Type B pancreatic cell (in vitro differentiated cells): ENCODE data around the gene TRAPPC10. TPM values are rescaled to one million over a fixed set of nuclear protein-coding genes. Genes with fewer than 3 reads are reported as not detected.

Source experiments
- DNase-seq: peaks from one replicate; pipeline ENCODE4 v3.0.0; 2021; ENCODE audit warnings: mixed read lengths; ENCODE audit not compliant: unreplicated experiment; ENCODE audit errors: extremely low spot score
- H3K27ac Mint-ChIP-seq: 2 replicates; pipeline ENCODE4 v1.8.0; 2021; ENCODE audit warnings: mild to moderate bottlenecking, mixed read lengths
- H3K27me3 Mint-ChIP-seq: 2 replicates; pipeline ENCODE4 v1.8.0; 2021; ENCODE audit warnings: mixed read lengths
- H3K36me3 Mint-ChIP-seq: 2 replicates; pipeline ENCODE4 v1.8.0; 2021; ENCODE audit warnings: mixed read lengths
- H3K4me1 Mint-ChIP-seq: one replicate; pipeline ENCODE4 v1.8.0; 2021; ENCODE audit warnings: mixed read lengths; ENCODE audit not compliant: unreplicated experiment
- H3K4me3 Mint-ChIP-seq: 2 replicates; pipeline ENCODE4 v1.8.0; 2021; ENCODE audit warnings: mild to moderate bottlenecking, mixed read lengths
- H3K9me3 Mint-ChIP-seq: 2 replicates; pipeline ENCODE4 v1.8.0; 2021; ENCODE audit warnings: mixed read lengths
- CTCF ChIP-seq: fragments of 200-600 bp; sonication (generic); conservative IDR thresholded peaks from 2 replicates; pipeline ENCODE4 v1.5.0; 2021; ENCODE audit warnings: antibody characterized with exemption, mild to moderate bottlenecking
- total RNA-seq: library from RNA; stranded (reverse); gene quantifications from 2 replicates; pipeline ENCODE4 v1.2.1, GENCODE V29; 2021; ENCODE audit warnings: low replicate concordance

The TRAPPC10 gene
- total RNA-seq, 1 donor from 2014 or later, result 33.7 TPM

- Mint-ChIP-seq H3K4me3 (no peak overlapping the region), H3K36me3 (no peaks in the 10 kb centered on the region), H3K4me1 (peaks cover 17% of the 10 kb centered on the region), H3K27me3 (no peaks in the 10 kb centered on the region), H3K27ac (no peak overlapping the region), H3K9me3 (no peaks in the 10 kb centered on the region)
- no peak for DNase-seq
- TF ChIP-seq CTCF, result no peak
These were observed 28.7 kb upstream of the TRAPPC10 start for GRCh38 chr21:43983390-43983789.

GRCh38 chr21:43983860-43984420, 28.2 kb upstream of the TRAPPC10 start:
- H3K27me3 Mint-ChIP-seq, result no peaks in the 10 kb centered on the region
- no peak overlapping the region for H3K4me3 Mint-ChIP-seq
- no peaks in the 10 kb centered on the region for H3K36me3 Mint-ChIP-seq
- H3K9me3 Mint-ChIP-seq, result no peaks in the 10 kb centered on the region
- DNase-seq, result no peak
- peaks cover 17% of the 10 kb centered on the region for H3K4me1 Mint-ChIP-seq
- H3K27ac Mint-ChIP-seq, result no peak overlapping the region
- TF ChIP-seq CTCF, result no peak

- Mint-ChIP-seq H3K9me3 (no peaks in the 10 kb centered on the region), H3K4me1 (peaks cover 17% of the 10 kb centered on the region), H3K27ac (no peak overlapping the region), H3K4me3 (no peak overlapping the region), H3K27me3 (no peaks in the 10 kb centered on the region), H3K36me3 (no peaks in the 10 kb centered on the region)
- DNase-seq, result no peak
- TF ChIP-seq CTCF, result no peak
These were observed 27.0 kb upstream of the TRAPPC10 start for GRCh38 chr21:43984905-43985689.

GRCh38 chr21:43985690-43986251, 26.3 kb upstream of the TRAPPC10 start:
- peak overlapping the region; percentile 14 for H3K27ac Mint-ChIP-seq
- no peaks in the 10 kb centered on the region for H3K9me3 Mint-ChIP-seq
- no peaks in the 10 kb centered on the region for H3K36me3 Mint-ChIP-seq
- no peaks in the 10 kb centered on the region for H3K27me3 Mint-ChIP-seq
- TF ChIP-seq CTCF, result no peak
- no peak overlapping the region for H3K4me3 Mint-ChIP-seq
- DNase-seq, result no peak
- H3K4me1 Mint-ChIP-seq, result peaks cover 17% of the 10 kb centered on the region

- no peaks in the 10 kb centered on the region for H3K27me3 Mint-ChIP-seq
- no peak overlapping the region for H3K4me3 Mint-ChIP-seq
- H3K36me3 Mint-ChIP-seq, result no peaks in the 10 kb centered on the region
- no peaks in the 10 kb centered on the region for H3K9me3 Mint-ChIP-seq
- peaks cover 17% of the 10 kb centered on the region for H3K4me1 Mint-ChIP-seq
- DNase-seq, result no peak
- peak overlapping the region; percentile 14 for H3K27ac Mint-ChIP-seq
- TF ChIP-seq CTCF, result no peak
These were observed 25.3 kb upstream of the TRAPPC10 start for GRCh38 chr21:43986544-43987451.
